H9 (cell line): ENCODE results near the gene SF3A1. TPM values are rescaled to one million over a fixed set of nuclear protein-coding genes. Genes with fewer than 3 reads are reported as not detected.

Experiments
- DNase-seq: peaks from one replicate; pipeline ENCODE4 v3.0.0-alpha.2; 2017
- H2AFZ ChIP-seq: one replicate; pipeline ENCODE4 v1.6.1; 2013; ENCODE audit warnings: mild to moderate bottlenecking, low read length, control low read depth, moderate library complexity
- H2AK5ac ChIP-seq: 2 replicates; pipeline ENCODE4 v1.6.1; 2013; ENCODE audit warnings: low read length, control low read depth, mixed read lengths; ENCODE audit not compliant: insufficient read length
- H2BK120ac ChIP-seq: one replicate; pipeline ENCODE4 v1.6.1; 2013; ENCODE audit warnings: low read depth, mild to moderate bottlenecking, low read length, control low read depth, inconsistent platforms; ENCODE audit not compliant: poor library complexity, severe bottlenecking
- H2BK12ac ChIP-seq: 2 replicates; pipeline ENCODE4 v1.6.1; 2013; ENCODE audit warnings: low read length, control low read depth, mixed read lengths, low read depth; ENCODE audit not compliant: insufficient read length
- H2BK15ac ChIP-seq: 2 replicates; pipeline ENCODE4 v1.6.1; 2013; ENCODE audit warnings: low read depth, low read length, control low read depth
- H2BK20ac ChIP-seq: one replicate; pipeline ENCODE4 v1.6.1; 2013; ENCODE audit warnings: low read depth, mild to moderate bottlenecking, low read length, control low read depth, inconsistent platforms; ENCODE audit not compliant: poor library complexity, severe bottlenecking
- H2BK5ac ChIP-seq: 2 replicates; pipeline ENCODE4 v1.6.1; 2013; ENCODE audit warnings: low read length, control low read depth, mixed read lengths; ENCODE audit not compliant: insufficient read length
- H3K14ac ChIP-seq: 2 replicates; pipeline ENCODE4 v1.6.1; 2013; ENCODE audit warnings: low read length, control low read depth; ENCODE audit not compliant: insufficient read depth
- H3K18ac ChIP-seq: 2 replicates; pipeline ENCODE4 v1.6.1; 2013; ENCODE audit warnings: low read depth, mild to moderate bottlenecking, mixed read lengths, low read length, control low read depth; ENCODE audit not compliant: insufficient read length
- H3K23ac ChIP-seq: 2 replicates; pipeline ENCODE4 v1.6.1; 2013; ENCODE audit warnings: low read length, control low read depth, mixed read lengths, low read depth; ENCODE audit not compliant: insufficient read length
- H3K23me2 ChIP-seq: 2 replicates; pipeline ENCODE4 v1.6.1; 2013; ENCODE audit warnings: low read depth, mild to moderate bottlenecking, mixed read lengths, low read length, control low read depth; ENCODE audit not compliant: insufficient read length, poor library complexity, severe bottlenecking
- H3K27ac ChIP-seq: 2 replicates; pipeline ENCODE4 v1.5.1; 2013; ENCODE audit warnings: low read length, control low read depth, mixed read lengths, low read depth; ENCODE audit not compliant: insufficient read length
- H3K27me3 ChIP-seq: 2 replicates; pipeline ENCODE4 v1.6.1; 2013; ENCODE audit warnings: low read length, control low read depth, inconsistent platforms; ENCODE audit not compliant: insufficient read depth
- H3K4ac ChIP-seq: 2 replicates; pipeline ENCODE4 v1.6.1; 2013; ENCODE audit warnings: low read depth, mild to moderate bottlenecking, control low read depth, inconsistent platforms, low read length, moderate library complexity
- H3K4me1 ChIP-seq: 2 replicates; pipeline ENCODE4 v1.6.1; 2013; ENCODE audit warnings: low read length, control low read depth, inconsistent platforms; ENCODE audit not compliant: insufficient read depth
- H3K4me2 ChIP-seq: 2 replicates; pipeline ENCODE4 v1.6.1; 2013; ENCODE audit warnings: low read length, control low read depth, mixed read lengths; ENCODE audit not compliant: insufficient read length, insufficient read depth
- H3K56ac ChIP-seq: 2 replicates; pipeline ENCODE4 v1.6.1; 2013; ENCODE audit warnings: low read depth, mild to moderate bottlenecking, mixed read lengths, low read length, control low read depth; ENCODE audit not compliant: insufficient read length
- H3K79me1 ChIP-seq: 2 replicates; pipeline ENCODE4 v1.6.1; 2013; ENCODE audit warnings: low read depth, mild to moderate bottlenecking, moderate library complexity, low read length, control low read depth, inconsistent platforms; ENCODE audit not compliant: insufficient read depth, poor library complexity, severe bottlenecking
- H3K79me2 ChIP-seq: 2 replicates; pipeline ENCODE4 v1.6.1; 2013; ENCODE audit warnings: low read length, control low read depth, inconsistent platforms; ENCODE audit not compliant: insufficient read depth
- H3K9ac ChIP-seq: 2 replicates; pipeline ENCODE4 v1.6.1; 2013; ENCODE audit warnings: low read length, control low read depth, mixed read lengths; ENCODE audit not compliant: insufficient read length; ENCODE audit errors: extremely low read depth
- H3K9me3 ChIP-seq: one replicate; pipeline ENCODE4 v1.6.1; 2013; ENCODE audit warnings: low read depth, low read length, inconsistent platforms; ENCODE audit not compliant: control insufficient read depth
- H3T11ph ChIP-seq: one replicate; pipeline ENCODE4 v1.6.1; 2013; ENCODE audit warnings: mild to moderate bottlenecking, low read length, control low read depth, inconsistent platforms
- H4K20me1 ChIP-seq: one replicate; pipeline ENCODE4 v1.6.1; 2013; ENCODE audit not compliant: control insufficient read depth, insufficient read length, insufficient read depth
- H4K5ac ChIP-seq: 2 replicates; pipeline ENCODE4 v1.6.1; 2013; ENCODE audit warnings: low read depth, mild to moderate bottlenecking, mixed read lengths, low read length, control low read depth; ENCODE audit not compliant: insufficient read length
- H4K8ac ChIP-seq: replicated peaks from 2 replicates; pipeline ENCODE4 v1.6.1; 2013; ENCODE audit warnings: low read length, control low read depth, mixed read lengths, low read depth; ENCODE audit not compliant: insufficient read length
- H4K91ac ChIP-seq: 2 replicates; pipeline ENCODE4 v1.6.1; 2013; ENCODE audit warnings: low read depth, mild to moderate bottlenecking, moderate library complexity, mixed read lengths, low read length, control low read depth; ENCODE audit not compliant: insufficient read length
- H3K27ac Mint-ChIP-seq, 3 experiments: 2 replicates in 2 of 3; 3 replicates in 1 of 3; pipeline ENCODE4 v1.8.0; 2020 to 2021; ENCODE audit warnings: mixed read lengths in 3 of 3, mild to moderate bottlenecking in 1 of 3, moderate library complexity in 1 of 3
- H3K27me3 Mint-ChIP-seq: 2 replicates; pipeline ENCODE4 v1.8.0; 2021; ENCODE audit warnings: low read depth, mild to moderate bottlenecking, moderate library complexity, mixed read lengths
- H3K36me3 Mint-ChIP-seq, 3 experiments: 2 replicates in 2 of 3; 3 replicates in 1 of 3; pipeline ENCODE4 v1.8.0; 2020 to 2021; ENCODE audit warnings: low read depth in 3 of 3, mixed read lengths in 3 of 3; ENCODE audit not compliant: insufficient read depth in 1 of 3
- H3K4me1 Mint-ChIP-seq, 2 experiments: 2 replicates each; pipeline ENCODE4 v1.8.0; 2020; ENCODE audit warnings: mixed read lengths in 2 of 2
- H3K4me3 Mint-ChIP-seq, 2 experiments: 2 replicates in 1 of 2; 3 replicates in 1 of 2; pipeline ENCODE4 v1.8.0; 2020 to 2021; ENCODE audit warnings: mild to moderate bottlenecking in 2 of 2, mixed read lengths in 2 of 2, moderate library complexity in 1 of 2
- H3K9me3 Mint-ChIP-seq, 2 experiments: 2 replicates in 1 of 2; 3 replicates in 1 of 2; pipeline ENCODE4 v1.8.0; 2020; ENCODE audit warnings: mild to moderate bottlenecking in 2 of 2, mixed read lengths in 2 of 2, moderate library complexity in 1 of 2
- CTCF ChIP-seq: fragments of 200-600 bp; sonication (generic); conservative IDR thresholded peaks from 3 replicates; pipeline ENCODE4 v1.8.0; 2021; ENCODE audit warnings: antibody characterized with exemption, mild to moderate bottlenecking
- WGBS: extraction: QIAGEN DNeasy Blood & Tissue Kit; methylation state at CpG from one replicate; pipeline ENCODE4 v1.1.7; 2013; ENCODE audit warnings: missing lambda C conversion rate, low lambda C conversion rate, mixed read lengths; ENCODE audit not compliant: insufficient read length; ENCODE audit errors: extremely low coverage; 5-methylcytosine and 5-hydroxymethylcytosine counted together
- total RNA-seq: library from RNA; stranded (reverse); gene quantifications from 2 replicates; pipeline ENCODE4 v1.2.1, GENCODE V29; 2021

SF3A1 gene
- total RNA-seq, 1 experiment from 2014 or later: 225 TPM

GRCh38 chr22:30386960-30387827 is 30.5 kb upstream of the SF3A1 start, which contains the start of gene RNF215:
RNF215 (minus strand) TSS chr22:30387411; CDS start chr22:30387313, 98 bp downstream.
- no peak within 1 kb of the TSS for H4K8ac ChIP-seq
- no peaks in the 10 kb centered on the region for H3K27me3 ChIP-seq
- no peak within 1 kb of the TSS for H3K56ac ChIP-seq
- no peaks in the 10 kb centered on the region for H3K9me3 ChIP-seq
- H3K4me2 ChIP-seq: peak within 1 kb of the TSS; percentile 67
- peaks cover 0 to 16% (median 13%) of the 10 kb centered on the region in 3 experiments; a peak in 6 of 7 replicates for H3K36me3 Mint-ChIP-seq
- peaks cover 8 to 11% of the 10 kb centered on the region in 2 experiments; a peak in 4 of 5 replicates for H3K9me3 Mint-ChIP-seq
- no peaks in the 10 kb centered on the region for H3K79me2 ChIP-seq
- no peak within 1 kb of the TSS for H2BK120ac ChIP-seq
- no peak within 1 kb of the TSS for H2BK5ac ChIP-seq
- H3K4ac ChIP-seq: no peak within 1 kb of the TSS
- H3K18ac ChIP-seq: no peak within 1 kb of the TSS
- no peaks in the 10 kb centered on the region; the same call in 1 of the 2 replicates for H3K4me1 ChIP-seq
- no peak within 1 kb of the TSS for H2AK5ac ChIP-seq
- H2AFZ ChIP-seq: no peak within 1 kb of the TSS
- TF ChIP-seq CTCF: peak; percentile 97
- H3K27me3 Mint-ChIP-seq: peaks cover 4% of the 10 kb centered on the region
- H3K4me3 Mint-ChIP-seq: peak within 1 kb of the TSS; percentile 87 to 92
- H2BK15ac ChIP-seq: no peak within 1 kb of the TSS
- no peak within 1 kb of the TSS; the same call in 1 of the 2 replicates for H3K14ac ChIP-seq
- WGBS: no CpG with 5 or more reads among the region's 95 CpGs
- peaks cover 6% of the 10 kb centered on the region for H3K23me2 ChIP-seq
- H2BK20ac ChIP-seq: no peak within 1 kb of the TSS
- DNase-seq: peak; percentile 94
- peaks cover 17 to 22% of the 10 kb centered on the region in 2 experiments for H3K4me1 Mint-ChIP-seq
- peak within 1 kb of the TSS in 1 of 3 experiments; percentile 82; a peak in 3 of 7 replicates for H3K27ac Mint-ChIP-seq
- H3K27ac ChIP-seq: no peak within 1 kb of the TSS
- no peaks in the 10 kb centered on the region for H3K79me1 ChIP-seq
- no peaks in the 10 kb centered on the region for H4K20me1 ChIP-seq
- H3K23ac ChIP-seq: no peak within 1 kb of the TSS
- H2BK12ac ChIP-seq: no peak within 1 kb of the TSS
- H4K5ac ChIP-seq: no peak within 1 kb of the TSS
- H4K91ac ChIP-seq: no peak within 1 kb of the TSS
- H3T11ph ChIP-seq: no peak within 1 kb of the TSS
- no peak within 1 kb of the TSS for H3K9ac ChIP-seq
